ENCODE data around the gene NCOA7.
"Not testable (repeated sequence)": the region's sequence is repeated elsewhere in the genome, so short reads cannot be mapped to it uniquely, and the experiment has no call there.

NCOA7 gene

GRCh38 chr6:125943528-125944433 is 153.0 kb downstream of the NCOA7 start:
- H3K27ac ChIP-seq = no peak overlapping the region
- H3K4me3 ChIP-seq = no peak overlapping the region
- no peak overlapping the region for H3K9ac ChIP-seq (ENCODE audit: insufficient read length)
- TF ChIP-seq POLR2AphosphoS5 (IDR thresholded peaks at IDR 0.05; ENCODE audit: borderline replicate concordance, low read depth, low read length) (no peak), FOXP2 (optimal IDR thresholded peaks at IDR 0.05; ENCODE audit: control extremely low read depth, extremely low read length, insufficient read depth) (no peak), EZH2 (IDR thresholded peaks at IDR 0.05) (no peak)
- no peaks in the 10 kb centered on the region for H3K36me3 ChIP-seq (ENCODE audit: insufficient read depth, low read length)
- no peak for DNase-seq (ENCODE audit: low read depth, low spot score)
- no peaks in the 10 kb centered on the region for H3K9me3 ChIP-seq (ENCODE audit: low read depth, low read length)

- Histone ChIP-seq H3K4me3 (no peak overlapping the region), H3K36me3 (ENCODE audit: insufficient read depth, low read length) (no peaks in the 10 kb centered on the region), H3K9me3 (ENCODE audit: low read depth, low read length) (no peaks in the 10 kb centered on the region), H3K9ac (ENCODE audit: insufficient read length) (no peak overlapping the region), H3K27ac (no peak overlapping the region)
- DNase-seq (ENCODE audit: low read depth, low spot score) = no peak
- TF ChIP-seq EZH2 (IDR thresholded peaks at IDR 0.05) = no peak
- TF ChIP-seq POLR2AphosphoS5 (IDR thresholded peaks at IDR 0.05; ENCODE audit: borderline replicate concordance, low read depth, low read length) = no peak
- TF ChIP-seq FOXP2 (optimal IDR thresholded peaks at IDR 0.05; ENCODE audit: control extremely low read depth, extremely low read length, insufficient read depth) = no peak
Measured at GRCh38 chr6:125944434-125944816, 153.7 kb downstream of the NCOA7 start.

- Histone ChIP-seq H3K4me3 (no peak overlapping the region), H3K36me3 (ENCODE audit: insufficient read depth, low read length) (no peaks in the 10 kb centered on the region), H3K9ac (ENCODE audit: insufficient read length) (no peak overlapping the region), H3K27ac (no peak overlapping the region), H3K9me3 (ENCODE audit: low read depth, low read length) (no peaks in the 10 kb centered on the region)
- TF ChIP-seq EZH2 (IDR thresholded peaks at IDR 0.05) = no peak
- no peak for TF ChIP-seq POLR2AphosphoS5 (IDR thresholded peaks at IDR 0.05; ENCODE audit: borderline replicate concordance, low read depth, low read length)
- no peak for TF ChIP-seq FOXP2 (optimal IDR thresholded peaks at IDR 0.05; ENCODE audit: control extremely low read depth, extremely low read length, insufficient read depth)
- DNase-seq (ENCODE audit: low read depth, low spot score) = no peak
Measured at GRCh38 chr6:125944896-125945295, 154.1 kb downstream of the NCOA7 start.

- DNase-seq (ENCODE audit: low read depth, low spot score) = no peak
- H3K27ac ChIP-seq = no peak overlapping the region
- TF ChIP-seq FOXP2 (optimal IDR thresholded peaks at IDR 0.05; ENCODE audit: control extremely low read depth, extremely low read length, insufficient read depth) = no peak
- TF ChIP-seq POLR2AphosphoS5 (IDR thresholded peaks at IDR 0.05; ENCODE audit: borderline replicate concordance, low read depth, low read length) = no peak
- no peak for TF ChIP-seq EZH2 (IDR thresholded peaks at IDR 0.05)
- H3K36me3 ChIP-seq (ENCODE audit: insufficient read depth, low read length) = no peaks in the 10 kb centered on the region
- no peak overlapping the region for H3K4me3 ChIP-seq
- H3K9ac ChIP-seq (ENCODE audit: insufficient read length) = no peak overlapping the region
- H3K9me3 ChIP-seq (ENCODE audit: low read depth, low read length) = no peaks in the 10 kb centered on the region
Measured at GRCh38 chr6:125945378-125946141, 154.8 kb downstream of the NCOA7 start.

GRCh38 chr6:125947615-125948014 is 156.9 kb downstream of the NCOA7 start:
- H3K27ac ChIP-seq = no peak overlapping the region
- no peak overlapping the region for H3K4me3 ChIP-seq
- H3K9me3 ChIP-seq (ENCODE audit: low read depth, low read length) = no peaks in the 10 kb centered on the region
- no peak for TF ChIP-seq FOXP2 (optimal IDR thresholded peaks at IDR 0.05; ENCODE audit: control extremely low read depth, extremely low read length, insufficient read depth)
- no peak for TF ChIP-seq EZH2 (IDR thresholded peaks at IDR 0.05)
- TF ChIP-seq POLR2AphosphoS5 (IDR thresholded peaks at IDR 0.05; ENCODE audit: borderline replicate concordance, low read depth, low read length) = no peak
- no peak overlapping the region for H3K9ac ChIP-seq (ENCODE audit: insufficient read length)
- no peak for DNase-seq (ENCODE audit: low read depth, low spot score)
- H3K36me3 ChIP-seq (ENCODE audit: insufficient read depth, low read length) = no peaks in the 10 kb centered on the region

- Histone ChIP-seq H3K4me3 (no peak overlapping the region), H3K9ac (ENCODE audit: insufficient read length) (no peak overlapping the region), H3K9me3 (ENCODE audit: low read depth, low read length) (no peaks in the 10 kb centered on the region), H3K36me3 (ENCODE audit: insufficient read depth, low read length) (no peaks in the 10 kb centered on the region), H3K27ac (no peak overlapping the region)
- no peak for DNase-seq (ENCODE audit: low read depth, low spot score)
- no peak for TF ChIP-seq FOXP2 (optimal IDR thresholded peaks at IDR 0.05; ENCODE audit: control extremely low read depth, extremely low read length, insufficient read depth)
- no peak for TF ChIP-seq EZH2 (IDR thresholded peaks at IDR 0.05)
- no peak for TF ChIP-seq POLR2AphosphoS5 (IDR thresholded peaks at IDR 0.05; ENCODE audit: borderline replicate concordance, low read depth, low read length)
Measured at GRCh38 chr6:125948455-125948854, 157.7 kb downstream of the NCOA7 start.

GRCh38 chr6:125949069-125949468 is 158.3 kb downstream of the NCOA7 start:
- H3K27ac ChIP-seq = no peak overlapping the region
- H3K4me3 ChIP-seq = no peak overlapping the region
- H3K36me3 ChIP-seq (ENCODE audit: insufficient read depth, low read length) = no peaks in the 10 kb centered on the region
- H3K9me3 ChIP-seq (ENCODE audit: low read depth, low read length) = no peaks in the 10 kb centered on the region
- no peak overlapping the region for H3K9ac ChIP-seq (ENCODE audit: insufficient read length)
- TF ChIP-seq FOXP2 (optimal IDR thresholded peaks at IDR 0.05; ENCODE audit: control extremely low read depth, extremely low read length, insufficient read depth) (no peak), EZH2 (IDR thresholded peaks at IDR 0.05) (no peak), POLR2AphosphoS5 (IDR thresholded peaks at IDR 0.05; ENCODE audit: borderline replicate concordance, low read depth, low read length) (no peak)
- no peak for DNase-seq (ENCODE audit: low read depth, low spot score)

- no peaks in the 10 kb centered on the region for H3K36me3 ChIP-seq (ENCODE audit: insufficient read depth, low read length)
- H3K27ac ChIP-seq = no peak overlapping the region
- H3K4me3 ChIP-seq = no peak overlapping the region
- H3K9ac ChIP-seq (ENCODE audit: insufficient read length) = no peak overlapping the region
- TF ChIP-seq FOXP2 (optimal IDR thresholded peaks at IDR 0.05; ENCODE audit: control extremely low read depth, extremely low read length, insufficient read depth) (no peak), EZH2 (IDR thresholded peaks at IDR 0.05) (no peak), POLR2AphosphoS5 (IDR thresholded peaks at IDR 0.05; ENCODE audit: borderline replicate concordance, low read depth, low read length) (no peak)
- no peak for DNase-seq (ENCODE audit: low read depth, low spot score)
- H3K9me3 ChIP-seq (ENCODE audit: low read depth, low read length) = no peaks in the 10 kb centered on the region
Measured at GRCh38 chr6:125950293-125950692, 159.5 kb downstream of the NCOA7 start.

GRCh38 chr6:125950716-125951115 is 160.0 kb downstream of the NCOA7 start:
- H3K36me3 ChIP-seq (ENCODE audit: insufficient read depth, low read length); H3K9ac ChIP-seq (ENCODE audit: insufficient read length); H3K9me3 ChIP-seq (ENCODE audit: low read depth, low read length); H3K4me3 ChIP-seq; H3K27ac ChIP-seq; DNase-seq (ENCODE audit: low read depth, low spot score): not testable (repeated sequence)

Data from SK-N-MC (cell line).